WERI-Rb-1 (cell line): ENCODE data around the gene AVPR1B.

Experiments
- DNase-seq: peaks from one replicate; pipeline ENCODE4 v3.0.0-alpha.2; 2020
- H3K27ac ChIP-seq: fragments of 250-450 bp; sonication (Bioruptor Pico); 2 replicates; pipeline ENCODE4 v1.5.1; 2020; ENCODE audit warnings: mild to moderate bottlenecking, moderate library complexity
- H3K27me3 ChIP-seq: fragments of 250-450 bp; sonication (Bioruptor Pico); 2 replicates; pipeline ENCODE4 v1.5.1; 2021; ENCODE audit warnings: mild to moderate bottlenecking, low read depth, moderate library complexity; ENCODE audit not compliant: insufficient read depth, severe bottlenecking
- H3K36me3 ChIP-seq: fragments of 250-450 bp; sonication (Bioruptor Pico); 2 replicates; pipeline ENCODE4 v1.5.1; 2020; ENCODE audit warnings: mild to moderate bottlenecking, moderate library complexity
- H3K4me3 ChIP-seq: 2 replicates; pipeline ENCODE4 v1.5.1; 2011; ENCODE audit warnings: low read depth, mild to moderate bottlenecking, control low read depth, low read length
- H3K9me3 ChIP-seq: fragments of 250-450 bp; sonication (Bioruptor Pico); 2 replicates; pipeline ENCODE4 v1.5.1; 2021; ENCODE audit warnings: mild to moderate bottlenecking, moderate library complexity; ENCODE audit not compliant: severe bottlenecking
- TF ChIP-seq, protein P1 (sequence below): IDR thresholded peaks from 2 replicates; pipeline ENCODE4 v1.5.1; 2011; ENCODE audit warnings: low read depth, mild to moderate bottlenecking, control low read depth, inconsistent platforms, low read length

The AVPR1B gene

DNA sequence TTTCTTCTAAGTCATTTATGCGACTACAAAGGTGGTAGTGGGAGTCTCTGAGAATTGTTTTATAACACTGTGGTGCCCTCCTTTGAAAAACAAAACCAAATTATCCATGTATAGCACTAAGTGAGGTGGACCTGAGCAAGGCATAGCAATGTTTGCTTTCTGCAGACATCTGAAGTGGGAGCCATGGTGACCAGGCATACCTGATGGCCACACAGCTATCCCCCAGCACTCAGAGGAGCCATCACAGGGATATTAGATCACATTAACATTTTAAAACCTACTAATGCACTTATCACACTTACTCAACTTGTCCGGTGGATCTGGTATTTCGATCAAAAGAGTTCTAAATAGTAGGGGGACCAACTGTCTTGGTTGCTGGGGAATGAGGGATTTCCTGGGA, 24.8 kb upstream of the AVPR1B start:
- H3K36me3 ChIP-seq: no peaks in the 10 kb centered on the region
- no peaks in the 10 kb centered on the region for H3K27me3 ChIP-seq
- H3K4me3 ChIP-seq: no peak overlapping the region
- TF ChIP-seq, protein P1, sequence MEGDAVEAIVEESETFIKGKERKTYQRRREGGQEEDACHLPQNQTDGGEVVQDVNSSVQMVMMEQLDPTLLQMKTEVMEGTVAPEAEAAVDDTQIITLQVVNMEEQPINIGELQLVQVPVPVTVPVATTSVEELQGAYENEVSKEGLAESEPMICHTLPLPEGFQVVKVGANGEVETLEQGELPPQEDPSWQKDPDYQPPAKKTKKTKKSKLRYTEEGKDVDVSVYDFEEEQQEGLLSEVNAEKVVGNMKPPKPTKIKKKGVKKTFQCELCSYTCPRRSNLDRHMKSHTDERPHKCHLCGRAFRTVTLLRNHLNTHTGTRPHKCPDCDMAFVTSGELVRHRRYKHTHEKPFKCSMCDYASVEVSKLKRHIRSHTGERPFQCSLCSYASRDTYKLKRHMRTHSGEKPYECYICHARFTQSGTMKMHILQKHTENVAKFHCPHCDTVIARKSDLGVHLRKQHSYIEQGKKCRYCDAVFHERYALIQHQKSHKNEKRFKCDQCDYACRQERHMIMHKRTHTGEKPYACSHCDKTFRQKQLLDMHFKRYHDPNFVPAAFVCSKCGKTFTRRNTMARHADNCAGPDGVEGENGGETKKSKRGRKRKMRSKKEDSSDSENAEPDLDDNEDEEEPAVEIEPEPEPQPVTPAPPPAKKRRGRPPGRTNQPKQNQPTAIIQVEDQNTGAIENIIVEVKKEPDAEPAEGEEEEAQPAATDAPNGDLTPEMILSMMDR: no peak
- no peak overlapping the region for H3K27ac ChIP-seq
- no peak for DNase-seq
- H3K9me3 ChIP-seq: peaks cover 8% of the 10 kb centered on the region

DNA sequence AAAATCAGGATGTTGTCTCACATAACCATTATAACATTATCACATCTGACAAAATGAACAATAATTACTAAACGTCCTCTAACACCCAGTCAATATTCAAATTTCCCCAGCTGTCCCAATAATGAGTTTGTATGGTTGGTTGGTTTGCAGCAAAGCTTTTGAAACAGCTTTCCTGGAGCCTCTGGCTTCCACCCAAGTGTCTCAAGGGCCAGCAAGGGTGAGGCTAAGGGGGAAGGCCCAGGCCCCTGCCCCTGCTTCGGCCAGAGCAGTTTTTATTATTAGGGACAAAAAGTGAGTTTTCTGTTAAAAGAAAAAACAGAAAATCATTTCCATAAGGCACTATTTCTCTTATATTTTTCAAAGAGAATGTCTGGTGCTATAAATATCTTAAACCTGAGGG, 19.1 kb upstream of the AVPR1B start:
- DNase-seq: no peak
- Histone ChIP-seq H3K4me3 (no peak overlapping the region), H3K27me3 (no peaks in the 10 kb centered on the region), H3K27ac (no peak overlapping the region), H3K36me3 (no peaks in the 10 kb centered on the region), H3K9me3 (peaks cover 7% of the 10 kb centered on the region)
- TF ChIP-seq, protein P1: no peak

DNA sequence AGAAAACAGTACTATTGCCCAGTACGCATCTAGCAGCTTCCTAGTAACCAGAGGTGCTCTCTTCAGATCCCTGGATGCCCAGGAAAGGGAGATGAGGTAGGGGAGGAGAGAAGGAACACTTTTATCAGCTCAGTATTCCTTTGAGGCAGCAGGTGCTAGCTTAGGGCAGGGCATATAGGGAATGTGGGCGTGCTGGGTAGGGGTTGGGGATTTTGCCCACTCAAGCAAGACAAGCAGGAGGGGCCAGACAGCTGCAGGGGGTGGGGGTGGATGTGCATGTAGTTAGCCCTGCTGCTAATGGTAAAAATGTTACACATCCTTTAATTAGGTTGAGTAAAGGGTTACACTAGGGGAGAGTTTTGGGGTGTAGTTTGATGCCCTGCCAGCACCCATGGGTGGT, 18.1 kb upstream of the AVPR1B start:
- peak; percentile 36 for DNase-seq
- H3K4me3 ChIP-seq: no peak overlapping the region
- no peaks in the 10 kb centered on the region for H3K36me3 ChIP-seq
- TF ChIP-seq, protein P1: no peak
- no peak overlapping the region for H3K27ac ChIP-seq
- H3K27me3 ChIP-seq: no peaks in the 10 kb centered on the region
- no peaks in the 10 kb centered on the region for H3K9me3 ChIP-seq

DNA sequence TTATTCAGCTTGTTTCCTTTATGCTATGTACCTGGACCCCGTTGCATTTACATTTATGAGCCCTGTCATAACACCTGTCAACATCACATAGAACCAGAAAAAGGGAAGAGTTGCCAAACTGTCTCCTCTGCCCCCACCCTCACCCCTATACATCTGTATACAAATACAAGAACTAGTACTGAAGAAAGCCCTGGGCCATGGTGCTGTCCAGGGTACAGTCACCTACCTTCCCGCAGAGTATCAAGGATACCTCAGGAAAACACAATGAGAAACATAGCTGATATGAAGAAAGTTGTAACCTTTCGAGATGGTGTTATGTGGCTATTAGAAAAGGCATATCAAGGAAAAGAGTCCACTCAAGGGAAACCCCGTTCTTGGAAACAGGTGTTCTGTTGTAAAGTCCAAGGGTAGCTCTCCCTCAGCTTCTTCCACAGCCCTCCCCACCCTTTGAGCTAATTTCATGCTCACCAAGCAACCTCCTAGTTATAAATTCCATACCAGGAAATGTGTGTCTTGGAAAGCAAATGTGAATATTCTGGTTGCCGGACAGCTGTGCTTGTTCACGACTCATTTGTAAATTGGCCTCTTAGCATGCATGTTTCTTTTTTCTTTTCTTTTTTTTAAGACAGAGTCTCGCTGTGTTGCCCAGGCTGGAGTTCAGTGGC, 16.7 kb upstream of the AVPR1B start:
- H3K27me3 ChIP-seq: no peaks in the 10 kb centered on the region
- no peaks in the 10 kb centered on the region for H3K36me3 ChIP-seq
- TF ChIP-seq, protein P1: no peak
- no peak for DNase-seq
- H3K9me3 ChIP-seq: no peaks in the 10 kb centered on the region
- H3K27ac ChIP-seq: no peak overlapping the region
- no peak overlapping the region for H3K4me3 ChIP-seq

DNA sequence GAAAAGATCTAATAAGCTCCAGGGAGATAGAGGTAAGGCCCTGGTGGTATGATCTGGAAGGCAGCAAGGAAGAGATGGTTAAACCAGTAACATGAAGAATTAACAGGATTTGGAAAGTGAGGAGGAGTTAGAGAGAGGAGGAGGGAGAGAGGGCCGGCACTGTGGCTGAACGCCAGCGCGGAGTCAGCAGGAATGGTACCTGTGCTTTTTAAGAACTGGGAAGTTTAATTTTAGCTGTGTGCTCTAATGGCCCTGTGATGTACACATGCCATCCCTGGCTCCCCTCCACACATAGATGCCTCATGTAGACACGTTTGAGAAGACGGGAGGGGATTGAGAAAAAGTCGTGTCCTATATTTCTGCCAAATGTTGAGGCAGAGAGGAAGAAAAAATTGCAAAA, 13.8 kb upstream of the AVPR1B start:
- DNase-seq: no peak
- TF ChIP-seq, protein P1: no peak
- peaks cover 12% of the 10 kb centered on the region for H3K27me3 ChIP-seq
- H3K27ac ChIP-seq: no peak overlapping the region
- no peaks in the 10 kb centered on the region for H3K36me3 ChIP-seq
- H3K9me3 ChIP-seq: no peaks in the 10 kb centered on the region
- no peak overlapping the region for H3K4me3 ChIP-seq

DNA sequence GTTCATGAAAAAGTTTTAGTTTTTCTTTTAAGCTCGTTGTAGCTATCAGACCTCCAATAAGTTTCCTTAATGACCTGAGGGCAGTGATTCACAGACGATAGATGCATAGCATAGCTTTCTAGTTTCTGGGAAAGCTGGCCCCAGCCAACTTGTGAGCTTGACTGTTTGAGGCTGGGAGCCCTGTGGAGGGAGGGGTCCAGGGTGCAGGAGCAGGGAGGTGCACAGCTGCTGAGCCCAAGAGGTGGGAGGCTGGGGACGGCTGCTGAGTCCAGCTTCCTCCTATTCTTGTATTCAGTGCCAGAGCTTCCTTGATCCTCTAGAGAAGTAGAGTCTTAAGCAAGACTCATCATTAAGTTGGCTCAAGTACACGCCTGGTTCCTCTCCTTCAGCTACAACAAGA, 11.0 kb upstream of the AVPR1B start:
- peak; percentile 11 for DNase-seq
- no peak overlapping the region for H3K4me3 ChIP-seq

More for the DNA sequence above, 11.0 kb upstream of the AVPR1B start:
- H3K36me3 ChIP-seq: no peaks in the 10 kb centered on the region
- H3K27ac ChIP-seq: no peak overlapping the region
- TF ChIP-seq, protein P1: no peak
- peaks cover 7% of the 10 kb centered on the region for H3K9me3 ChIP-seq
- peaks cover 17% of the 10 kb centered on the region for H3K27me3 ChIP-seq
